ENCODE data around the gene OR2L3.
"Not testable (repeated sequence)": the region's sequence is repeated elsewhere in the genome, so short reads cannot be mapped to it uniquely, and the experiment has no call there.

The OR2L3 gene

GRCh38 chr1:248054671-248055070, 8.0 kb downstream of the OR2L3 start:
- no peak for DNase-seq (ENCODE audit: extremely low spot score)
- ChIA-PET POLR2A (no interaction called here), CTCF (no interaction called here)
- TF ChIP-seq FOXA1 (IDR thresholded peaks at IDR 0.05) (no peak), SP1 (IDR thresholded peaks at IDR 0.05) (no peak), LEF1 (IDR thresholded peaks at IDR 0.05; ENCODE audit: borderline replicate concordance) (no peak), SUZ12 (IDR thresholded peaks at IDR 0.05) (no peak), L3MBTL2 (conservative IDR thresholded peaks at IDR 0.05) (no peak), NFRKB (IDR thresholded peaks at IDR 0.05) (no peak), ZNF384 (IDR thresholded peaks at IDR 0.05) (no peak), BHLHE40 (IDR thresholded peaks at IDR 0.05; ENCODE audit: borderline replicate concordance) (no peak), CTBP1 (IDR thresholded peaks at IDR 0.05; ENCODE audit: borderline replicate concordance) (no peak), FOXM1 (IDR thresholded peaks at IDR 0.05; ENCODE audit: borderline replicate concordance) (no peak), HDGF (IDR thresholded peaks at IDR 0.05; ENCODE audit: borderline replicate concordance) (no peak), ARNT (IDR thresholded peaks at IDR 0.05) (no peak), ELF4 (IDR thresholded peaks at IDR 0.05) (no peak), TARDBP (IDR thresholded peaks at IDR 0.05) (no peak), FOXK2 (IDR thresholded peaks at IDR 0.05) (no peak)
- TF ChIP-seq, protein P1, sequence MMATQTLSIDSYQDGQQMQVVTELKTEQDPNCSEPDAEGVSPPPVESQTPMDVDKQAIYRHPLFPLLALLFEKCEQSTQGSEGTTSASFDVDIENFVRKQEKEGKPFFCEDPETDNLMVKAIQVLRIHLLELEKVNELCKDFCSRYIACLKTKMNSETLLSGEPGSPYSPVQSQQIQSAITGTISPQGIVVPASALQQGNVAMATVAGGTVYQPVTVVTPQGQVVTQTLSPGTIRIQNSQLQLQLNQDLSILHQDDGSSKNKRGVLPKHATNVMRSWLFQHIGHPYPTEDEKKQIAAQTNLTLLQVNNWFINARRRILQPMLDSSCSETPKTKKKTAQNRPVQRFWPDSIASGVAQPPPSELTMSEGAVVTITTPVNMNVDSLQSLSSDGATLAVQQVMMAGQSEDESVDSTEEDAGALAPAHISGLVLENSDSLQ (IDR thresholded peaks at IDR 0.05) = no peak

DNA sequence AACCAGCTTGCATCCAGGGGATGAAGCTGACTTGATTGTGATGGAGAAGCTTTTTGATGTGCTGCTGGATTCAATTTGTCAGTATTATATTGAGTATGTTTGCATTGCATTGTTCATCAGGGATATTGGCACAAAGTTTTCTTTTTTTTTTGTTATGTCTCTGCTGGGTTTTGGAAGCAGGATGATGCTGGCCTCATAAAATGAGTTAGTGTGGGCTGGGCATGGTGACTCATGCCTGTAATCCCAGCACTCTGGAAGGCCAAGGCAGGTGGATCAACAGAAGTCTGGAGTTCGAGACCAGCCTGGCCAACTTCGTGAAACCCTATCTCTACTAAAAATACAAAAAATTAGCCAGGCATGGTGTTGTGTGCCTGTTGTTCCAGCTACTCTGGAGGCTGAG, 8.6 kb downstream of the OR2L3 start:
- POLR2A ChIA-PET = no interaction called here
- TF ChIP-seq TARDBP (IDR thresholded peaks at IDR 0.05) = no peak
- no peak for TF ChIP-seq FOXK2 (IDR thresholded peaks at IDR 0.05)
- no peak for TF ChIP-seq ELF4 (IDR thresholded peaks at IDR 0.05)
- TF ChIP-seq HDGF (IDR thresholded peaks at IDR 0.05; ENCODE audit: borderline replicate concordance) = no peak
- no peak for TF ChIP-seq LEF1 (IDR thresholded peaks at IDR 0.05; ENCODE audit: borderline replicate concordance)
- DNase-seq (ENCODE audit: extremely low spot score) = no peak
- CTCF ChIA-PET = no interaction called here

DNA sequence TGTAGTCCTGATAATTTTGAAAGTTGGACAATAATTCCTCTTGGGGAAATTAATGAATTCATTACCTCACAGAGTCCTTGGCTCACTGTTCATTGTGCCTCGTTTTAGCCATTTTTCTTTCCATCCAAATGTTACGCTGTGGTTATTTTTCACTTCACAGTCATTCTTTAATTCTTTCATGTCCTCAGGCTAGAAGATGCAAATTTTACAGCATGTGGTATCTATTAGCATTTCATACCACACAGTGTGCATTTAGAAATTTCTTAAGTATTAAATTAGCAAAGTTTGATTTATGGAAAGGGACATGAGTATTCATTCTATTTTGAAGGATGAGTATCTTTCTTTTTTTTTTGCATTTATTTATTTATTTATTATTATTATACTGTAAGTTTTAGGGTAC, 18.4 kb downstream of the OR2L3 start:
- DNase-seq (ENCODE audit: extremely low spot score) = no peak
- ChIA-PET CTCF (no interaction called here), POLR2A (no interaction called here)
- TF ChIP-seq SUZ12 (IDR thresholded peaks at IDR 0.05) (no peak), FOXM1 (IDR thresholded peaks at IDR 0.05; ENCODE audit: borderline replicate concordance) (no peak), TARDBP (IDR thresholded peaks at IDR 0.05) (no peak), NFRKB (IDR thresholded peaks at IDR 0.05) (no peak), FOXA1 (IDR thresholded peaks at IDR 0.05) (no peak), LEF1 (IDR thresholded peaks at IDR 0.05; ENCODE audit: borderline replicate concordance) (no peak), ELF4 (IDR thresholded peaks at IDR 0.05) (no peak)

DNA sequence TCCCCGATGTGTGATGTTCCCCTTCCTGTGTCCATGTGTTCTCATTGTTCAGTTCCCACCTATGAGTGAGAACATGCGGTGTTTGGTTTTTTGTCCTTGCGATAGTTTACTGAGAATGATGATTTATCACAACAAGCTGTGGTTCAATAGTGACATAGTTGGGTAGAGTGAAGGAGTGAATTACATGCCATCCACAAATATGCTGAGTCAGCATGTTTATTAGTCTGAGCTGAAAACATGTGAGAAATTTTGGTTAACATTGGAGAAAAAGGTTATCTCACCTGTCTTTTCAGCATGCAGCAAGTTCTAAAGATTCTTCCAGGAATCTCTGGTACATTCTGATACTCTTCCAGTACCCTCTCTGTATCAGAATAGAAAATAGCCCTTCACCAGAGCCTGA, 19.0 kb downstream of the OR2L3 start:
- no peak for TF ChIP-seq CTBP1 (IDR thresholded peaks at IDR 0.05; ENCODE audit: borderline replicate concordance)
- TF ChIP-seq TARDBP (IDR thresholded peaks at IDR 0.05) = no peak
- TF ChIP-seq BHLHE40 (IDR thresholded peaks at IDR 0.05; ENCODE audit: borderline replicate concordance) = no peak
- TF ChIP-seq, protein P1 (IDR thresholded peaks at IDR 0.05) = no peak
- no peak for TF ChIP-seq NFRKB (IDR thresholded peaks at IDR 0.05)
- no peak for TF ChIP-seq ELF4 (IDR thresholded peaks at IDR 0.05)
- TF ChIP-seq SP1 (IDR thresholded peaks at IDR 0.05) = no peak
- no peak for TF ChIP-seq FOXA1 (IDR thresholded peaks at IDR 0.05)
- no peak for TF ChIP-seq HDGF (IDR thresholded peaks at IDR 0.05; ENCODE audit: borderline replicate concordance)
- no peak for TF ChIP-seq FOXM1 (IDR thresholded peaks at IDR 0.05; ENCODE audit: borderline replicate concordance)
- no peak for TF ChIP-seq SUZ12 (IDR thresholded peaks at IDR 0.05)
- no peak for TF ChIP-seq FOXK2 (IDR thresholded peaks at IDR 0.05)
- TF ChIP-seq LEF1 (IDR thresholded peaks at IDR 0.05; ENCODE audit: borderline replicate concordance) = no peak
- TF ChIP-seq L3MBTL2 (conservative IDR thresholded peaks at IDR 0.05) = no peak
- no peak for TF ChIP-seq ZNF384 (IDR thresholded peaks at IDR 0.05)
- DNase-seq (ENCODE audit: extremely low spot score) = no peak
- POLR2A ChIA-PET = no interaction called here
- CTCF ChIA-PET = no interaction called here

- CTCF ChIA-PET; POLR2A ChIA-PET; DNase-seq (ENCODE audit: extremely low spot score): not testable (repeated sequence)
Measured at GRCh38 chr1:248083864-248084263, 37.2 kb downstream of the OR2L3 start.

- CTCF ChIA-PET = no interaction called here
- DNase-seq (ENCODE audit: extremely low spot score) = no peak
- TF ChIP-seq NFRKB (IDR thresholded peaks at IDR 0.05) (no peak), TARDBP (IDR thresholded peaks at IDR 0.05) (no peak), LEF1 (IDR thresholded peaks at IDR 0.05; ENCODE audit: borderline replicate concordance) (no peak), SP1 (IDR thresholded peaks at IDR 0.05) (no peak), FOXA1 (IDR thresholded peaks at IDR 0.05) (no peak), ELF4 (IDR thresholded peaks at IDR 0.05) (no peak), CTBP1 (IDR thresholded peaks at IDR 0.05; ENCODE audit: borderline replicate concordance) (no peak), ZNF384 (IDR thresholded peaks at IDR 0.05) (no peak), L3MBTL2 (conservative IDR thresholded peaks at IDR 0.05) (no peak), FOXM1 (IDR thresholded peaks at IDR 0.05; ENCODE audit: borderline replicate concordance) (no peak), ARNT (IDR thresholded peaks at IDR 0.05) (no peak), SUZ12 (IDR thresholded peaks at IDR 0.05) (no peak)
- TF ChIP-seq, protein P1 (IDR thresholded peaks at IDR 0.05) = no peak
- POLR2A ChIA-PET = no interaction called here
Measured at GRCh38 chr1:248094884-248095283, 48.2 kb downstream of the OR2L3 start, which contains the start of gene OR2L13. Gene OR2L13, plus strand, starts transcription at chr1:248095184. Its CDS starts 4,192 bp downstream, at chr1:248099376.

GRCh38 chr1:248098529-248098928, 51.9 kb downstream of the OR2L3 start:
- DNase-seq (ENCODE audit: extremely low spot score) = no peak
- POLR2A ChIA-PET = no interaction called here
- no peak for TF ChIP-seq SP1 (IDR thresholded peaks at IDR 0.05)
- TF ChIP-seq FOXK2 (IDR thresholded peaks at IDR 0.05) = no peak
- CTCF ChIA-PET = no interaction called here
